PC-9 (cell line): Measurements from ENCODE around the gene ATP10A. TPM values are rescaled to one million over a fixed set of nuclear protein-coding genes. Genes with fewer than 3 reads are reported as not detected.

Source experiments
- BruUV-seq: library from RNA; stranded (reverse); fragments of 400-500 nt; replicated peaks from 2 replicates; lab custom pipeline; 2021; lab: Mats Ljungman, UMichigan
- CTCF ChIA-PET: fragments of 300-600 bp; sonication (Branson Sonifier 250); formaldehyde crosslinking; loops from one replicate; lab custom pipeline; 2022; ENCODE audit warnings: antibody characterized with exemption; lab: Charles Lee
- POLR2A ChIA-PET: fragments of 300-600 bp; sonication (Branson Sonifier 250); formaldehyde crosslinking; loops from one replicate; lab custom pipeline; 2022; ENCODE audit warnings: antibody characterized with exemption; ENCODE audit not compliant: unreplicated experiment; lab: Charles Lee
- DNase-seq, 2 experiments: peaks; one replicate each; pipeline versions ENCODE4 v3.0.0 to v3.0.0-alpha.2; 2015 to 2022; ENCODE audit warnings: mixed read lengths in 1 of 2
- H2AFZ ChIP-seq: fragments of 200-600 bp; sonication (generic); 2 replicates; pipeline ENCODE4 v1.8.1; 2017; ENCODE audit warnings: antibody characterized with exemption
- H3F3A ChIP-seq: fragments of 200-600 bp; sonication (generic); 2 replicates; pipeline ENCODE4 v1.8.1; 2017; ENCODE audit warnings: antibody characterized with exemption, mild to moderate bottlenecking, low read depth; ENCODE audit not compliant: insufficient read depth
- H3K27ac ChIP-seq: fragments of 200-600 bp; sonication (generic); 2 replicates; pipeline ENCODE4 v1.6.1; 2016; ENCODE audit warnings: mixed run types
- H3K27me3 ChIP-seq: fragments of 200-600 bp; sonication (generic); 2 replicates; pipeline ENCODE4 v1.6.1; 2016; ENCODE audit warnings: low read depth, mixed run types; ENCODE audit not compliant: insufficient read depth
- H3K36me3 ChIP-seq: fragments of 200-600 bp; sonication (generic); 2 replicates; pipeline ENCODE4 v1.6.1; 2016; ENCODE audit warnings: low read depth, mixed run types
- H3K4me1 ChIP-seq: fragments of 200-600 bp; sonication (generic); replicated peaks from 2 replicates; pipeline ENCODE4 v1.6.1; 2016; ENCODE audit warnings: mixed run types; ENCODE audit not compliant: insufficient read depth
- H3K4me2 ChIP-seq: fragments of 200-600 bp; sonication (generic); 2 replicates; pipeline ENCODE4 v1.6.1; 2017; ENCODE audit warnings: mixed run types
- H3K4me3 ChIP-seq: fragments of 200-600 bp; sonication (generic); 2 replicates; pipeline ENCODE4 v1.6.1; 2016; ENCODE audit warnings: mixed run types
- H3K79me2 ChIP-seq: fragments of 200-600 bp; sonication (generic); 2 replicates; pipeline ENCODE4 v1.6.1; 2017; ENCODE audit warnings: low read depth, mixed run types
- H3K9me2 ChIP-seq: fragments of 200-600 bp; sonication (generic); 2 replicates; pipeline ENCODE4 v1.8.1; 2017; ENCODE audit warnings: mild to moderate bottlenecking; ENCODE audit not compliant: insufficient read depth
- H3K9me3 ChIP-seq: fragments of 200-600 bp; sonication (generic); 2 replicates; pipeline ENCODE4 v1.8.1; 2016; ENCODE audit warnings: low read depth; ENCODE audit not compliant: insufficient read depth
- H4K20me1 ChIP-seq: fragments of 200-600 bp; sonication (generic); 2 replicates; pipeline ENCODE4 v1.8.1; 2017; ENCODE audit not compliant: insufficient read depth
- EZH2 ChIP-seq: fragments of 200-600 bp; sonication (generic); IDR thresholded peaks from 2 replicates; pipeline ENCODE4 v1.8.0; 2017; ENCODE audit warnings: antibody characterized with exemption, low read depth
- intact Hi-C: fragments of 100-400 bp; cut with micrococcal nuclease; formaldehyde crosslinking; loops from one replicate; pipeline ENCODE4 v1.10.0; 2022; ENCODE audit not compliant: unreplicated experiment
- total RNA-seq: library from RNA; stranded (reverse); gene quantifications from 2 replicates; pipeline ENCODE4 v1.2.3, GENCODE V29; 2021
- TF ChIP-seq, protein P1 (sequence below): fragments of 200-600 bp; sonication (generic); conservative IDR thresholded peaks from 2 replicates; pipeline ENCODE4 v1.6.1; 2017; ENCODE audit warnings: mixed run types, antibody characterized with exemption, mild to moderate bottlenecking, moderate library complexity

Gene ATP10A
- total RNA-seq, 1 experiment from 2014 or later, result not detected

DNA sequence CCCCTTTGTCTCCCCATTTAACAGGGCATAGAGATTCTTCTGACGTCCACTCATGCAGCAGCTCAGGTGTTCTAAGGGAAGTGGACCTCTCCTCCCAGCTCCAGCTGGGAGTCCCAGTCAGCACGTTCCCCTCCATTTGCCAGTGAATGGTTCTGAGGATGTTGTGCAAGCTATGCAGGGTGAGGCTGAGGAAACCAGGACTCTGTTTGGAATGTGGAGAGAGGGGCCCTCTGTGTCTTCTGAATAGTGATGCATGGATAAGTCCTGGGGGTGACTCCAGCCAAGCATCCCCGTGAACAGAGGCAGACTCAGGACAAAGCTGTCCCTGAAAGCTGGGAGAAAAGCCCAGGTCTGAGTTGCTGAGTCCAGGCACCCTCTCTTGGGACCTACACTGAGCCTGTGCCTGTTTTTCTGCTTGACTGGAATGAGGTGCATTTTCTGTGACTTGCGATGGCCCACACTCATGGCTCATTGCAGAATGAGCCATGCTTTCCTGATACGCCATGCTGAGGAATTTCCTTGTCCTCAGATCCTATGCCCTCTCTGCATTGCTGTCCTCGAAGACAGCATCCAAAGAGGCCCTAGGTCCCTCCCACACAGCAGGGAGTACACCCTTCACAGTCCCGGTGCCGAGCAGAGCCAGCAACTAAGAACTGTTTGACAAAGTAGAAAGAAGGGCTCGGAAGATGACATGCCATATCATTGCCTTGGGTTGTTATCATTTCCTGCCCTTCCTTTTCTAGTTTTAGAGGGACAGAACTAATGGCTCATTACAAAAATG is 185.2 kb downstream of the ATP10A start:
- Histone ChIP-seq H3K9me2 (no peaks in the 10 kb centered on the region), H3K4me1 (no peaks in the 10 kb centered on the region), H3K79me2 (no peaks in the 10 kb centered on the region), H4K20me1 (no peaks in the 10 kb centered on the region), H3K4me3 (no peak overlapping the region), H3K27me3 (peaks cover 37% of the 10 kb centered on the region; the same call in 1 of the 2 replicates), H2AFZ (no peak overlapping the region), H3K9me3 (no peaks in the 10 kb centered on the region), H3K4me2 (no peak overlapping the region), H3K36me3 (no peaks in the 10 kb centered on the region), H3K27ac (no peak overlapping the region), H3F3A (no peaks in the 10 kb centered on the region)
- DNase-seq, result no peak
- ChIA-PET POLR2A (no interaction called here), CTCF (no interaction called here)
- intact Hi-C loops, result no loop called here
- no peak for TF ChIP-seq EZH2
- TF ChIP-seq, protein P1, sequence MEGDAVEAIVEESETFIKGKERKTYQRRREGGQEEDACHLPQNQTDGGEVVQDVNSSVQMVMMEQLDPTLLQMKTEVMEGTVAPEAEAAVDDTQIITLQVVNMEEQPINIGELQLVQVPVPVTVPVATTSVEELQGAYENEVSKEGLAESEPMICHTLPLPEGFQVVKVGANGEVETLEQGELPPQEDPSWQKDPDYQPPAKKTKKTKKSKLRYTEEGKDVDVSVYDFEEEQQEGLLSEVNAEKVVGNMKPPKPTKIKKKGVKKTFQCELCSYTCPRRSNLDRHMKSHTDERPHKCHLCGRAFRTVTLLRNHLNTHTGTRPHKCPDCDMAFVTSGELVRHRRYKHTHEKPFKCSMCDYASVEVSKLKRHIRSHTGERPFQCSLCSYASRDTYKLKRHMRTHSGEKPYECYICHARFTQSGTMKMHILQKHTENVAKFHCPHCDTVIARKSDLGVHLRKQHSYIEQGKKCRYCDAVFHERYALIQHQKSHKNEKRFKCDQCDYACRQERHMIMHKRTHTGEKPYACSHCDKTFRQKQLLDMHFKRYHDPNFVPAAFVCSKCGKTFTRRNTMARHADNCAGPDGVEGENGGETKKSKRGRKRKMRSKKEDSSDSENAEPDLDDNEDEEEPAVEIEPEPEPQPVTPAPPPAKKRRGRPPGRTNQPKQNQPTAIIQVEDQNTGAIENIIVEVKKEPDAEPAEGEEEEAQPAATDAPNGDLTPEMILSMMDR, result no peak
- BruUV-seq, result no TSS peak

DNA sequence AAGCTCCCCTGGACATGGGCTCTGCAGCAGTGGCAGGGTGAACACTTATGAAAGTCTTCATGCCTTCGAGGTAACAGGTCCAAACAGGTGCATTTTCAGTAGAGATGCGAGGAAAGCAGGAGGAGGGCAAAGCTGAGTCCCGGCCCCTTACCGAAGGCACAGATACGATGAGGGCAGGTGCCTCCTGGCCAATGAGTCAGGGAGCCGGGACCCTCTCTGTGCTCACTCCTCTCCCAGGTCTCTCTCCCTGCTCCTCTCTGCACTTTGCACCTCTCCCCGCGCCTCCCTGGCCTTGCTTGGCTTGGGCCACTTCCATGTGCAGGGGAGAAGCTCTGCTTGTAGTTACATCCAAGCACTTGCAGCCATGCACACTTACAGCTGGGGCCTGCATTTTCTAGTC is 187.1 kb downstream of the ATP10A start:
- Histone ChIP-seq H3K4me1 (no peaks in the 10 kb centered on the region), H3K36me3 (no peaks in the 10 kb centered on the region), H3K27me3 (peaks cover 46% of the 10 kb centered on the region; the same call in 1 of the 2 replicates), H3K4me2 (no peak overlapping the region), H3K9me2 (no peaks in the 10 kb centered on the region), H3K9me3 (no peaks in the 10 kb centered on the region), H3K27ac (no peak overlapping the region), H3K79me2 (no peaks in the 10 kb centered on the region), H4K20me1 (no peaks in the 10 kb centered on the region), H2AFZ (no peak overlapping the region), H3F3A (no peaks in the 10 kb centered on the region), H3K4me3 (no peak overlapping the region)
- no peak for DNase-seq
- ChIA-PET CTCF (no interaction called here), POLR2A (no interaction called here)
- no TSS peak for BruUV-seq
- intact Hi-C loops, result no loop called here
- TF ChIP-seq EZH2, result no peak
- TF ChIP-seq, protein P1, result no peak

- Histone ChIP-seq H3F3A (no peaks in the 10 kb centered on the region), H3K27ac (no peak overlapping the region), H3K36me3 (no peaks in the 10 kb centered on the region), H3K9me3 (no peaks in the 10 kb centered on the region), H3K27me3 (peaks cover 53% of the 10 kb centered on the region; the same call in 1 of the 2 replicates), H3K79me2 (no peaks in the 10 kb centered on the region), H3K4me3 (no peak overlapping the region), H4K20me1 (no peaks in the 10 kb centered on the region), H3K9me2 (no peaks in the 10 kb centered on the region), H2AFZ (no peak overlapping the region), H3K4me2 (no peak overlapping the region), H3K4me1 (no peaks in the 10 kb centered on the region)
- ChIA-PET POLR2A (no interaction called here), CTCF (no interaction called here)
- BruUV-seq, result no TSS peak
- intact Hi-C loops, result no loop called here
- no peak for TF ChIP-seq EZH2
- TF ChIP-seq, protein P1, result no peak
- no peak for DNase-seq
Measured at GRCh38 chr15:25675396-25675795, 187.7 kb downstream of the ATP10A start.
